Smooth muscle cell (in vitro differentiated cells): ENCODE results near the gene GABARAP. TPM values are rescaled to one million over a fixed set of nuclear protein-coding genes. Genes with fewer than 3 reads are reported as not detected.

ENCODE experiments used
- DNase-seq: peaks from one replicate; lab custom pipeline; 2025; ENCODE audit not compliant: unreplicated experiment; lab: John Stamatoyannopoulos, UW
- H2AFZ ChIP-seq: fragments of 200-600 bp; sonication (generic); 2 replicates; pipeline ENCODE4 v1.6.0; 2016; ENCODE audit warnings: antibody characterized with exemption, low read depth, mild to moderate bottlenecking
- H3F3A ChIP-seq: fragments of 200-600 bp; sonication (generic); 2 replicates; pipeline ENCODE4 v1.6.0; 2017; ENCODE audit warnings: antibody characterized with exemption, low read depth
- H3K27ac ChIP-seq: fragments of 200-600 bp; sonication (generic); 2 replicates; pipeline ENCODE4 v1.5.1; 2016; ENCODE audit warnings: low read depth, mild to moderate bottlenecking
- H3K27me3 ChIP-seq: fragments of 200-600 bp; sonication (generic); 2 replicates; pipeline ENCODE4 v1.6.1; 2016; ENCODE audit warnings: low read depth, mild to moderate bottlenecking
- H3K36me3 ChIP-seq: fragments of 200-600 bp; sonication (generic); 2 replicates; pipeline ENCODE4 v1.5.1; 2016; ENCODE audit warnings: low read depth
- H3K4me1 ChIP-seq: fragments of 200-600 bp; sonication (generic); 2 replicates; pipeline ENCODE4 v1.5.1; 2016; ENCODE audit warnings: low read depth
- H3K4me2 ChIP-seq: fragments of 200-600 bp; sonication (generic); 2 replicates; pipeline ENCODE4 v1.6.0; 2016; ENCODE audit warnings: mild to moderate bottlenecking
- H3K4me3 ChIP-seq: fragments of 200-600 bp; sonication (generic); 2 replicates; pipeline ENCODE4 v1.5.1; 2016; ENCODE audit warnings: mild to moderate bottlenecking
- H3K79me2 ChIP-seq: fragments of 200-600 bp; sonication (generic); 2 replicates; pipeline ENCODE4 v1.6.0; 2016; ENCODE audit warnings: low read depth, mild to moderate bottlenecking
- H3K9ac ChIP-seq: fragments of 200-600 bp; sonication (generic); 2 replicates; pipeline ENCODE4 v1.6.0; 2016; ENCODE audit warnings: low read depth
- H3K9me3 ChIP-seq: fragments of 200-600 bp; sonication (generic); replicated peaks from 2 replicates; pipeline ENCODE4 v1.5.1; 2016; ENCODE audit warnings: low read depth
- H4K20me1 ChIP-seq: fragments of 200-600 bp; sonication (generic); 2 replicates; pipeline ENCODE4 v1.6.0; 2016; ENCODE audit warnings: low read depth
- CTCF ChIP-seq: fragments of 200-600 bp; sonication (generic); IDR thresholded peaks from 2 replicates; pipeline ENCODE4 v1.5.1; 2017; ENCODE audit warnings: borderline replicate concordance, mild to moderate bottlenecking, antibody characterized with exemption; ENCODE audit not compliant: insufficient read depth, poor library complexity, severe bottlenecking
- WGBS: methylation state at CpG from one replicate; pipeline ENCODE4 v1.1.7; 2016; ENCODE audit warnings: low lambda C conversion rate; 5-methylcytosine and 5-hydroxymethylcytosine counted together
- polyA plus RNA-seq: library from polyadenylated mRNA; unstranded; fragments of >200 nt; fragmentation: Nextera tagmentation; extraction: Ambion mirVana; gene quantifications from 2 replicates; pipeline ENCODE4 v1.2.1, GENCODE V29; 2016
- total RNA-seq: library from RNA; depleted of rRNA; stranded (reverse); fragments of >200 nt; gene quantifications from 2 replicates; pipeline ENCODE4 v1.2.3, GENCODE V29; 2014

The GABARAP gene
- total and polyA plus RNA-seq, 2 experiments from 2014 or later = 363 to 735 TPM

- no peak for DNase-seq
- Histone ChIP-seq H3K36me3 (no peaks in the 10 kb centered on the region), H2AFZ (no peak overlapping the region), H3K9ac (no peak overlapping the region), H3K27ac (no peak overlapping the region), H3F3A (peaks cover 5% of the 10 kb centered on the region), H3K79me2 (peaks cover 7% of the 10 kb centered on the region), H3K4me2 (no peak overlapping the region), H3K9me3 (no peaks in the 10 kb centered on the region), H4K20me1 (no peaks in the 10 kb centered on the region), H3K27me3 (peaks cover 15% of the 10 kb centered on the region), H3K4me3 (no peak overlapping the region), H3K4me1 (peaks cover 8% of the 10 kb centered on the region)
- WGBS = 96% methylated on average over 8 of the region's 8 CpGs
- TF ChIP-seq CTCF = no peak
These were observed 14.7 kb upstream of the GABARAP start for GRCh38 chr17:7256766-7257456.

GRCh38 chr17:7254511-7254910 is 12.3 kb upstream of the GABARAP start:
- Histone ChIP-seq H3K27me3 (no peaks in the 10 kb centered on the region), H3K4me3 (no peak overlapping the region), H3K79me2 (peaks cover 26% of the 10 kb centered on the region), H3K9me3 (no peaks in the 10 kb centered on the region), H2AFZ (no peak overlapping the region), H3K4me2 (no peak overlapping the region), H3K4me1 (peaks cover 18% of the 10 kb centered on the region), H4K20me1 (peaks cover 4% of the 10 kb centered on the region), H3F3A (peaks cover 3% of the 10 kb centered on the region), H3K27ac (no peak overlapping the region), H3K36me3 (no peaks in the 10 kb centered on the region), H3K9ac (no peak overlapping the region)
- TF ChIP-seq CTCF = no peak
- WGBS = 98% methylated on average over 4 of the region's 4 CpGs
- DNase-seq = no peak

- H3K4me3 ChIP-seq = peak overlapping the region; percentile 100
- H3K36me3 ChIP-seq = no peaks in the 10 kb centered on the region
- H3K9me3 ChIP-seq = no peaks in the 10 kb centered on the region
- peaks cover 18% of the 10 kb centered on the region for H3K4me1 ChIP-seq
- peak overlapping the region; percentile 97 for H3K9ac ChIP-seq
- peak overlapping the region; percentile 91 for H3K4me2 ChIP-seq
- H3K27me3 ChIP-seq = no peaks in the 10 kb centered on the region
- no peaks in the 10 kb centered on the region for H3F3A ChIP-seq
- DNase-seq = no peak
- TF ChIP-seq CTCF = no peak
- 87% methylated on average over 5 of the region's 5 CpGs for WGBS
- H2AFZ ChIP-seq = no peak overlapping the region
- H3K79me2 ChIP-seq = peaks cover 40% of the 10 kb centered on the region
- peak overlapping the region; percentile 99 for H3K27ac ChIP-seq
- peaks cover 8% of the 10 kb centered on the region for H4K20me1 ChIP-seq
These were observed 10.8 kb upstream of the GABARAP start for GRCh38 chr17:7253082-7253481.
